Heart left ventricle (tissue), 13 donors: Measurements from ENCODE around the gene ALDH9A1.

Experiments
- POLR2A ChIP-seq, 2 donors: fragments of 450-650 bp; IDR thresholded peaks; one replicate each; pipeline ENCODE4 v1.6.1; 2017; ENCODE audit warnings: antibody characterized with exemption in 2 of 2, mild to moderate bottlenecking in 2 of 2, moderate library complexity in 2 of 2
- TF ChIP-seq, protein P1 (sequence below), 12 donors: fragments of 200-600 bp; sonication (generic) in 4 of 12; IDR thresholded peaks; one replicate each; pipeline versions ENCODE4 v1.5.0 to v1.8.0; 2018 to 2022; ENCODE audit warnings: antibody characterized with exemption in 12 of 12, mild to moderate bottlenecking in 5 of 12
- donor health status: ischemic (EF 13 %, LVEDD 7.1; RV severe dilation, severe dysfunction).
- donor health status: DM: no; HTN: yes; CAD: no.
- donor health status: DM: no; HTN: no; CAD: no.
- donor health status: ischemic (EF 25% LVEDD 6.9; RV normal size, moderate dysfunction).
- donor health status: ischemic (EF 25% LVEDD 5.7; RV mildly dilated, moderate dysfunction).
- donor health status: ischemic (EF 35%, LVEDD 5.7; RV mildly dilated, moderate dysfunction).
- donor health status: nonischemic (EF 11% LVEDD 7.7; RV severe dilation, severe dysfunction).
- donor health status: DM: yes; HTN: yes; CAD: no.
- donor health status: PGD.
- donor health status: ischemic (EF 29% LVEDD 5.4; RV normal size, mild dysfunction).
- donor health status: nonischemic (EF 23%, LVEDD 6.1; RV moderate dilation, normal function).

DNA sequence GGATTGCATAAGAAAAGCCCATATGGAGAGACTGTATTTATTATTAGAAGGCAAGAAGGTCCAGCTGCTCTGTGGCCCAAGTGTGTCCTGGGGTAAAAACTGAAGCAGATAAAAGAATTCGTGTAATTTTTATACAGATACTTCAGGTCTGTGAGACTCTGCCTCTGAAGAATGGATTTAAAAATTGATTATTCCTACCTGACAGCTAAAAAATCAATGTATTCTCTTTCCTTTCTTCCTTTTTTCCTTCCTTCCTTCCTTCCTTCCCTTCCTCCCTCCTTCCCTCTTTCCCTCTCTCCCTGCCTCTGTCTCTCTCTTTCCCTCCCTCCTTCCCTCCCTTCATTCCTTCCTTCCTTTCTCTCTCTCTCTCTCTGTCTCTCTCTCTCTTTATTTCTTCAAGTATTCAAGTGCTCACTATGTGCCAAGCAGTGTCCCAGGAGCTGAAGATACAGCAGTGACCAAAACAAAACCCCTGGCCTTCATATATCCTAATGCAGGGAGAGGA lies 78.7 kb downstream of the ALDH9A1 start:
- TF ChIP-seq, protein P1, sequence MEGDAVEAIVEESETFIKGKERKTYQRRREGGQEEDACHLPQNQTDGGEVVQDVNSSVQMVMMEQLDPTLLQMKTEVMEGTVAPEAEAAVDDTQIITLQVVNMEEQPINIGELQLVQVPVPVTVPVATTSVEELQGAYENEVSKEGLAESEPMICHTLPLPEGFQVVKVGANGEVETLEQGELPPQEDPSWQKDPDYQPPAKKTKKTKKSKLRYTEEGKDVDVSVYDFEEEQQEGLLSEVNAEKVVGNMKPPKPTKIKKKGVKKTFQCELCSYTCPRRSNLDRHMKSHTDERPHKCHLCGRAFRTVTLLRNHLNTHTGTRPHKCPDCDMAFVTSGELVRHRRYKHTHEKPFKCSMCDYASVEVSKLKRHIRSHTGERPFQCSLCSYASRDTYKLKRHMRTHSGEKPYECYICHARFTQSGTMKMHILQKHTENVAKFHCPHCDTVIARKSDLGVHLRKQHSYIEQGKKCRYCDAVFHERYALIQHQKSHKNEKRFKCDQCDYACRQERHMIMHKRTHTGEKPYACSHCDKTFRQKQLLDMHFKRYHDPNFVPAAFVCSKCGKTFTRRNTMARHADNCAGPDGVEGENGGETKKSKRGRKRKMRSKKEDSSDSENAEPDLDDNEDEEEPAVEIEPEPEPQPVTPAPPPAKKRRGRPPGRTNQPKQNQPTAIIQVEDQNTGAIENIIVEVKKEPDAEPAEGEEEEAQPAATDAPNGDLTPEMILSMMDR (IDR thresholded peaks at IDR 0.05): no peak
- no peak for TF ChIP-seq POLR2A (IDR thresholded peaks at IDR 0.05)
